GM19463 (cell line): ENCODE results near the gene DMAC2.
"Not testable (repeated sequence)": the region's sequence is repeated elsewhere in the genome, so short reads cannot be mapped to it uniquely, and the experiment has no call there.

Experiments used
- ATAC-seq: cut with Tn5 transposase; IDR thresholded peaks from one replicate; pipeline ENCODE4 v1.9.1; 2021; ENCODE audit warnings: mild to moderate bottlenecking, moderate library complexity; ENCODE audit not compliant: unreplicated experiment

DMAC2 gene

GRCh38 chr19:41439441-41440222 lies at the start of gene DMAC2:
TSS of gene DMAC2 (minus strand) at chr19:41439912. CDS start at chr19:41439899, 13 bp downstream.
- ATAC-seq: peak; percentile 90

GRCh38 chr19:41486953-41487352 lies 47.2 kb upstream of the DMAC2 start:
- not testable (repeated sequence) for ATAC-seq

- ATAC-seq: no peak
Measured at GRCh38 chr19:41484822-41485221, 45.1 kb upstream of the DMAC2 start.

- ATAC-seq: no peak
Measured at GRCh38 chr19:41480336-41480735, 40.6 kb upstream of the DMAC2 start.

GRCh38 chr19:41479757-41480191 lies 40.1 kb upstream of the DMAC2 start:
- no peak for ATAC-seq

DNA sequence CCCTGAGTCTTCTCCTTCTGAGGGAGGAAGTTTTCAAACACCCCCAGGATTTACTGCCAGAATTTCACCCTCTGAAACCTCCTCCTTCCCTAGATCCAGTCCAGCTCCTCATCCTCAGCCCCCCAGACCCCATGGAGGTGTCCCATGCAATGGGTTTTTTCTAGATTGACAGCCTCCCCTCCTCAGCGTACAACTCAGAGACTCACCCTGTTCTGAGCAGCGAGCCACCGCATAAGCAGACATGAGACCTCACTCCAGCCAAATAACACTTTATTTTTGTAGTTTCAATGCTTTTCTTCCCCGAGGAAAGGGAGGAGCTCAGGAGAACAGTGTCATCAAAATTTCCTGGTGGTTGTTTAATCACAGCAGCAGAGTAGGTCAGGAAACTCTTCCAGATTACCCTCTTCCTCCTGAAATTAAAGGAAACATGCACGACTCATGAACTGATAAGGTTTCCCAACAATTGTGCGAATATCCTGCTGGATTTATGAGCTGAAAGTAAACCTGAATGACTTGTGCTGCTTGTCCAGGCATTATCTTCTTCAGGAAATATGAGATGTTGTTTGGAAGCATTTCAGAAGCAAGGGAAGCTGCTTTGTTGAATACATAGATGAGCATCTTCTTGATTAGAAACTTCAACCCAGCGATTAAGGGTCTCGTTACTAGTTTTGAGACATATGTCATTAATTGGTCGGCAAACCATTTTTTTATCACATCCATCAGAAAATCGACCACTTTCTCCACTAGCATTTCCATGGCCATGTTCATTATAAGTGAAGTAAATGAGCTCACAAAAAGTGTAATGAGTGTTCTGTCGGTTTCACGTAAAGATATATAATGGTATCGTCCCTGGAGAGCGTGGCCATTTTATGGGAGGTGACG lies 39.4 kb upstream of the DMAC2 start:
- ATAC-seq: no peak

GRCh38 chr19:41478171-41478570 lies 38.5 kb upstream of the DMAC2 start:
- no peak for ATAC-seq

GRCh38 chr19:41476583-41476982 lies 36.9 kb upstream of the DMAC2 start:
- ATAC-seq: no peak

GRCh38 chr19:41463257-41464256 lies 23.8 kb upstream of the DMAC2 start:
- ATAC-seq: not testable (repeated sequence)

DNA sequence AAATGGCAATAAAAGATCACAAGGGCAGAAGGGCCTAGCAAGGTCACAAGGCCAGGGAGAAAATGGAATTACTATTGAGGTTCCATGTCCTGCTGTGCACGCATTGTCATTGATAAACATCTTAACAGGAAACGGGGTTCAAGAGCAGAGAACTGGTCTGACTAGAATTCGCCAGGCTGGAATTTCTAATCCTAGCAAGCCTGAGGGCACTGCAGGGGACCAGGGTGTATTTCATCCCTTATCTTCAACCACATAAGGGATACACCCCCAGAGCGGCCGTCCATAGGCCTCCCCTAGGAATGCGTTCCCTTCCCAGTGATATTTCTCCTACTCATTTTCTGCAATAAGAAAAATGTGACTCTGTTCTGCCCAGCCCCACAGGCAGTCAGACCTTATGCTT lies 22.8 kb upstream of the DMAC2 start:
- no peak for ATAC-seq

GRCh38 chr19:41457241-41457640 lies 17.5 kb upstream of the DMAC2 start:
- peak; percentile 65 for ATAC-seq

GRCh38 chr19:41456342-41456918 lies 16.7 kb upstream of the DMAC2 start:
- no peak for ATAC-seq

DNA sequence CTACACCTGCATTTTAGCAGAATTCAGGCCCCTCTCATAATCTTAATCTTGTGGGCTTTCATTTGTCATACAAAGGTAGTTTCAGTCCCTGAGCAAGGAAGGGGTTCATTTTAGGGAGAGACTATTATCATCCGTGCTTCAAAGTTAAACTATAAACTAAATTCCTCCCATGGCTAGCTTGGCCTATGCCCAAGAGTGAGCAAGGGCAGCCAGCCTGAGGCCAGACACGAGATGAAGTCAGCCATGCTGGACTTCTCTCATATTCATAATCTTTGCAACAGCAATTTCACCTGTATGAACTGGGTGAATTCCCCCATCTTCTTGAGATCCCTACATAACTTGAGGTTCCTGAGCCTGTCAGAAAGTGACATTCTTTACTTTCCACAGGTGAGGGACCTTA lies 16.2 kb upstream of the DMAC2 start:
- ATAC-seq: no peak

DNA sequence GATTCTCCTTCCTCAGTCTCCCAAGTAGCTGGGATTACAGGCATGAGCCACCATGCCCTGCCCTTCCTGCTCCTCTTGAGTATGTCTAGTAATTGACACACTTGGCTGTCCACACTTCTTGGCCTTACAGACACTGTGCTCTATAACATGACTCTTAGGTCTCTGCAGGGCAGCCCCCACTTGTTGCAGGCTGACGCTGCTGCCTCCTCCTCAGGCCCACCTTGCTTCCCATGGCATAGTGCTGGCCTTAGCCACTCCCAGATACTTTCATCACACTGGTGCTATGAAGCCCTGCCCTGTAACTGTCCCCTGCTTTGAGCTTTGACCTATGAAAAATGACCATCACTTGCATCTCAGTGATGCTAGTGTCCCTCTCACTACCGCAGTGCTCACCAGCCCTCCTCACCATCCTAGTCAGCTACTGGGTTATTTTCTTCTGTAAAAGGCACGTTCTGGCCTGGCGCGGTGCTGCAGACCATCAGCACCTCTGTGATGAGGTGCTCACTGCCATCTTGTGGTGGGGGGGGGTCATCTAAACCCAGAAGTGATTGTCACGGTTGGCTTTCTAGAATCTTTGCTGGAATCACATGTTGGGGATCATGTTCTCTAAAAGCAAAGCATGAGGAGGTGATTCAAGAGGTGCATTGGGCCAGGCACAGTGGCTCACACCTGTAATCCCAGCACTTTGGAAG lies 13.0 kb upstream of the DMAC2 start:
- ATAC-seq: no peak

- no peak for ATAC-seq
Measured at GRCh38 chr19:41449865-41450178, 10.1 kb upstream of the DMAC2 start.

- ATAC-seq: peak; percentile 62
Measured at GRCh38 chr19:41449079-41449864, 9.6 kb upstream of the DMAC2 start.

DNA sequence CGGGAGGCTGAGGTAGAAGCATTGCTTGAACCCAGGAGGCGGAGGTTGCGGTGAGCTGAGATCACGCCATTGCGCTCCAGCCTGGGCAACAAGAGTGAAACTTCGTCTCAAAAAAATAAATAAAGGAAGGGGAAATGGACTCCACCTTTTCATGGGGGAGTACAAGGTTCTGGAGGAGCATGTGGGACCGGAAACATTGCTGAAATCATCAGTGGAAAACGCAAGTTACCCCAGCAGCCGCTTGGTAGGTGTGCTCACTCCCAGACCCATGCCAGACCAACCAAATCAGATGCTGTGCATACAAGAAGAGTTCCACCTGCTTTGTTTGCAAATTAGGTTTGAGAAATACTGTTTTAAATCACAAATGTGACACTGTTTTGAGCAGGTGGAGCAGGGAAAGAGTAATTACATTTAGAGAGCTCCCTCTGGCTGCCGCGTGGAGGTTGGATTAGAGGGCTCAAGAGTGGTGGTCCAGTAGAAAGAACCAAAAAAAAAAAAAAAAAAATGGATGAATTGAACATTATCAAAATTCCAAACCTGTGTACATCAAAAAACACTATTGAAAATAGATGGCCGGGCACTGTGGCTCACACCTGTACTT lies 8.1 kb upstream of the DMAC2 start:
- ATAC-seq: no peak

- ATAC-seq: no peak
Measured at GRCh38 chr19:41445575-41445974, 5.9 kb upstream of the DMAC2 start.
